ENCODE data around the gene PTPRT. TPM values are rescaled to one million over a fixed set of nuclear protein-coding genes. Genes with fewer than 3 reads are reported as not detected.

PTPRT gene
- total RNA-seq, 4 donors from 2014 or later = 0.67 to 2.5 (median 1.0) TPM

- Histone ChIP-seq H3K4me1 (no peaks in the 10 kb centered on the region), H3K27ac (no peak overlapping the region), H3K9me3 (no peaks in the 10 kb centered on the region), H3K27me3 (no peaks in the 10 kb centered on the region), H3K4me3 (no peak overlapping the region), H3K36me3 (no peaks in the 10 kb centered on the region)
- TF ChIP-seq, protein P1, sequence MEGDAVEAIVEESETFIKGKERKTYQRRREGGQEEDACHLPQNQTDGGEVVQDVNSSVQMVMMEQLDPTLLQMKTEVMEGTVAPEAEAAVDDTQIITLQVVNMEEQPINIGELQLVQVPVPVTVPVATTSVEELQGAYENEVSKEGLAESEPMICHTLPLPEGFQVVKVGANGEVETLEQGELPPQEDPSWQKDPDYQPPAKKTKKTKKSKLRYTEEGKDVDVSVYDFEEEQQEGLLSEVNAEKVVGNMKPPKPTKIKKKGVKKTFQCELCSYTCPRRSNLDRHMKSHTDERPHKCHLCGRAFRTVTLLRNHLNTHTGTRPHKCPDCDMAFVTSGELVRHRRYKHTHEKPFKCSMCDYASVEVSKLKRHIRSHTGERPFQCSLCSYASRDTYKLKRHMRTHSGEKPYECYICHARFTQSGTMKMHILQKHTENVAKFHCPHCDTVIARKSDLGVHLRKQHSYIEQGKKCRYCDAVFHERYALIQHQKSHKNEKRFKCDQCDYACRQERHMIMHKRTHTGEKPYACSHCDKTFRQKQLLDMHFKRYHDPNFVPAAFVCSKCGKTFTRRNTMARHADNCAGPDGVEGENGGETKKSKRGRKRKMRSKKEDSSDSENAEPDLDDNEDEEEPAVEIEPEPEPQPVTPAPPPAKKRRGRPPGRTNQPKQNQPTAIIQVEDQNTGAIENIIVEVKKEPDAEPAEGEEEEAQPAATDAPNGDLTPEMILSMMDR (IDR thresholded peaks at IDR 0.05) = no peak
- TF ChIP-seq POLR2A (IDR thresholded peaks at IDR 0.05) = no peak
- DNase-seq = no peak
These were observed 823.1 kb downstream of the PTPRT start for GRCh38 chr20:42366626-42367025.

- Histone ChIP-seq H3K27ac (no peak overlapping the region), H3K9me3 (no peaks in the 10 kb centered on the region), H3K27me3 (no peaks in the 10 kb centered on the region), H3K4me1 (no peaks in the 10 kb centered on the region), H3K4me3 (no peak overlapping the region), H3K36me3 (no peaks in the 10 kb centered on the region)
- TF ChIP-seq, protein P1 (IDR thresholded peaks at IDR 0.05) = no peak
- TF ChIP-seq POLR2A (IDR thresholded peaks at IDR 0.05) = no peak
- no peak for DNase-seq
These were observed 825.3 kb downstream of the PTPRT start for GRCh38 chr20:42364446-42364845.

- Histone ChIP-seq H3K9me3 (no peaks in the 10 kb centered on the region), H3K36me3 (no peaks in the 10 kb centered on the region), H3K27me3 (no peaks in the 10 kb centered on the region), H3K4me1 (no peaks in the 10 kb centered on the region), H3K27ac (no peak overlapping the region), H3K4me3 (no peak overlapping the region)
- TF ChIP-seq, protein P1 (IDR thresholded peaks at IDR 0.05) = no peak
- TF ChIP-seq POLR2A (IDR thresholded peaks at IDR 0.05) = no peak
- DNase-seq = no peak
These were observed 828.2 kb downstream of the PTPRT start for GRCh38 chr20:42361402-42361970.

DNA sequence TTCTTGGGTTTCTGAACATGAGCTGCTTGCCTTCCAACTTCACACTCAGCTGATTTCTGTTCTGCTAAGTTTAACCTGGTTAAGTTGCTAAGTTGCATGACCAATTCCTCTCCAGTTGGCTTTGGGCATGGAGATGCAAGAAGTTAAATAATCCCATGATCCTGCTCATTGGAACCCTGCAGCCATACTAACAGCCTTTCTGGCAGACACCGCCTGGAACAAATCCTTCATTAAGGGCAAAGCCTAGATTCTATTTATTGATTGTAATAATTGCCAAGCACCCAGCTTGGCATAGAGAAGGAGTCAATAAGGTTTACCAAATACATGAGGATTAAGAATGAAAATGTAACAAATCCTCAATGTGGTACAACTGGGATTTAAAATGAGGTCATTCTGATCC is 829.1 kb downstream of the PTPRT start:
- no peak for DNase-seq

DNA sequence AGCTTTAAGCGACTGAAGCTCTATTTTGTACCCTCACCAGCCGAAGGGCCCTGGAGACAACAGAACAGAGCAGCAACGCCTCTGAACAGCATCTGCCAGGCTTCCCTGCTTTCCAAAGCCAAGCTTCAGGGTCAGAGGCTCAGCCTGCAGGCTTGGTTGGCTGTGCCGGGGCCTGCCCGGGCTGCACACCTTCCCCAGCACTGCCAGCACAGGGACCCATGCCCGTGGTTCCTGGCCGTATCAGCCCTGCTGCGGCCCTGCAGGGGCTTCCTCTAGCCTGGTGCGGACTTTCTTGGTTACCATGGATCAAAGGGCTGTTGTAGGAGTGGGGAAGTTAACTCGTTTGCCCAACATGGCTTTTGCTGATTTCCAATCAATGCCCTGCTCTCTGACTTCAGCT is 830.1 kb downstream of the PTPRT start:
- TF ChIP-seq, protein P1 (IDR thresholded peaks at IDR 0.05) = no peak
- TF ChIP-seq POLR2A (IDR thresholded peaks at IDR 0.05) = no peak
- no peak for DNase-seq
- Histone ChIP-seq H3K4me3 (no peak overlapping the region), H3K9me3 (no peaks in the 10 kb centered on the region), H3K27ac (no peak overlapping the region), H3K36me3 (no peaks in the 10 kb centered on the region), H3K27me3 (no peaks in the 10 kb centered on the region), H3K4me1 (no peaks in the 10 kb centered on the region)

More for the DNA sequence above, 829.1 kb downstream of the PTPRT start:
- Histone ChIP-seq H3K4me1 (no peaks in the 10 kb centered on the region), H3K9me3 (no peaks in the 10 kb centered on the region), H3K36me3 (no peaks in the 10 kb centered on the region), H3K4me3 (no peak overlapping the region), H3K27ac (no peak overlapping the region), H3K27me3 (no peaks in the 10 kb centered on the region)
- no peak for TF ChIP-seq POLR2A (IDR thresholded peaks at IDR 0.05)
- TF ChIP-seq, protein P1 (IDR thresholded peaks at IDR 0.05) = no peak

GRCh38 chr20:42352096-42352495 is 837.6 kb downstream of the PTPRT start:
- Histone ChIP-seq H3K27me3 (no peaks in the 10 kb centered on the region), H3K9me3 (no peaks in the 10 kb centered on the region), H3K27ac (no peak overlapping the region), H3K36me3 (no peaks in the 10 kb centered on the region), H3K4me3 (no peak overlapping the region), H3K4me1 (no peaks in the 10 kb centered on the region)
- no peak for DNase-seq
- TF ChIP-seq POLR2A (IDR thresholded peaks at IDR 0.05) = no peak
- TF ChIP-seq, protein P1 (IDR thresholded peaks at IDR 0.05) = no peak

Data from Peyer's patch (tissue), 4 donors.